ENCODE data around the gene MAX. TPM values are rescaled to one million over a fixed set of nuclear protein-coding genes. Genes with fewer than 3 reads are reported as not detected.

MAX gene
- polyA plus RNA-seq, 4 donors: 42.9 to 127 (median 71.0) TPM

- 84 to 97% (median 92%) methylated on average over 6 of the region's 6 CpGs for WGBS, 3 donors
- peak overlapping the region in 1 of 3 donors; percentile 96 for H3K27ac ChIP-seq (ENCODE audit: low read depth in 1 of 3, low read length in 2 of 3)
- no peaks in the 10 kb centered on the region for H3K27me3 ChIP-seq (ENCODE audit: control insufficient read depth in 3 of 3, insufficient read depth in 3 of 3, low read length in 3 of 3)
- peaks cover 12 to 29% (median 17%) of the 10 kb centered on the region in 3 donors for H3K4me1 ChIP-seq (ENCODE audit: control insufficient read depth in 3 of 3, insufficient read depth in 2 of 3, low read depth in 1 of 3, low read length in 2 of 3)
- H3K36me3 ChIP-seq (ENCODE audit: control insufficient read depth in 3 of 3, insufficient read depth in 2 of 3, low read depth in 1 of 3, low read length in 3 of 3): peaks cover 9 to 41% (median 20%) of the 10 kb centered on the region in 3 donors
- FAIRE-seq (no peak), DNase-seq (no peak)
- H3K9me3 ChIP-seq (ENCODE audit: control insufficient read depth in 2 of 2, insufficient read depth in 1 of 2, low read depth in 1 of 2, low read length in 1 of 2): peaks cover 0 to 30% of the 10 kb centered on the region in 2 donors
- no peak overlapping the region for H3K4me3 ChIP-seq (ENCODE audit: low read depth in 1 of 3, low read length in 3 of 3)
These were observed 17.5 kb downstream of the MAX start for GRCh38 chr14:65084554-65085505.

DNA sequence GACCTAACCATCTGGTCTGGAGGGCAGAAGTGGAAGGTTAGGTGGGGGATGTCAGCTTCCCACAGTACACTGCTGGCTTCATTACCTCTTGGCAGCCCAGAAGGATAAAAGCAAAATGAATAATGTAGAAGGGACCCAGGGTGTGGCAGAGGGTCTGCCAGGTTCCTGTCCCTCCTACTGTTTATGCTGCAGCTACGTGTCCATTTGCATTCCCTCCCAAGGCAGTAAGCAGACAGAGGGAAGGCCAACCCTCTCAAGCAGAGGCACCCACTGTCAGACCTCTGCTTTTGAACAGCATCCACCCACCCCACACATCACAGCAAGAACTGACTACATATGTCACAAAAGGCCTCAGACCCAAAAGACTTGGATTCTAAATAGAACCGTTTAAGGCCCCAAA is 19.4 kb downstream of the MAX start:
- Histone ChIP-seq H3K9me3 (ENCODE audit: control insufficient read depth in 2 of 2, insufficient read depth in 1 of 2, low read depth in 1 of 2, low read length in 1 of 2) (peaks cover 0 to 24% of the 10 kb centered on the region in 2 donors), H3K36me3 (ENCODE audit: control insufficient read depth in 3 of 3, insufficient read depth in 2 of 3, low read depth in 1 of 3, low read length in 3 of 3) (peaks cover 9 to 52% (median 11%) of the 10 kb centered on the region in 3 donors), H3K27me3 (ENCODE audit: control insufficient read depth in 3 of 3, insufficient read depth in 3 of 3, low read length in 3 of 3) (no peaks in the 10 kb centered on the region), H3K4me1 (ENCODE audit: control insufficient read depth in 3 of 3, insufficient read depth in 2 of 3, low read depth in 1 of 3, low read length in 2 of 3) (peaks cover 16 to 41% (median 24%) of the 10 kb centered on the region in 3 donors), H3K27ac (ENCODE audit: low read depth in 1 of 3, low read length in 2 of 3) (peak overlapping the region in 2 of 3 donors; percentile 35 to 96), H3K4me3 (ENCODE audit: low read depth in 1 of 3, low read length in 3 of 3) (no peak overlapping the region)
- 71 to 85% (median 80%) methylated on average over 2 of the region's 2 CpGs for WGBS, 3 donors
- FAIRE-seq: no peak
- no peak for DNase-seq

- H3K4me3 ChIP-seq (ENCODE audit: low read depth in 1 of 3, low read length in 3 of 3): no peak overlapping the region
- peaks cover 2 to 58% (median 22%) of the 10 kb centered on the region in 3 donors for H3K36me3 ChIP-seq (ENCODE audit: control insufficient read depth in 3 of 3, insufficient read depth in 2 of 3, low read depth in 1 of 3, low read length in 3 of 3)
- DNase-seq (peak; percentile 96 to 98), FAIRE-seq (no peak)
- H3K9me3 ChIP-seq (ENCODE audit: control insufficient read depth in 2 of 2, insufficient read depth in 1 of 2, low read depth in 1 of 2, low read length in 1 of 2): peaks cover 0 to 8% of the 10 kb centered on the region in 2 donors
- H3K27ac ChIP-seq (ENCODE audit: low read depth in 1 of 3, low read length in 2 of 3): peak overlapping the region; percentile 61 to 96 (median 70)
- WGBS, 3 donors: 23 to 46% (median 45%) methylated on average over 2 of the region's 2 CpGs
- H3K27me3 ChIP-seq (ENCODE audit: control insufficient read depth in 3 of 3, insufficient read depth in 3 of 3, low read length in 3 of 3): no peaks in the 10 kb centered on the region
- H3K4me1 ChIP-seq (ENCODE audit: control insufficient read depth in 3 of 3, insufficient read depth in 2 of 3, low read depth in 1 of 3, low read length in 2 of 3): peaks cover 16 to 41% (median 24%) of the 10 kb centered on the region in 3 donors
These were observed 21.2 kb downstream of the MAX start for GRCh38 chr14:65080960-65081747.

DNA sequence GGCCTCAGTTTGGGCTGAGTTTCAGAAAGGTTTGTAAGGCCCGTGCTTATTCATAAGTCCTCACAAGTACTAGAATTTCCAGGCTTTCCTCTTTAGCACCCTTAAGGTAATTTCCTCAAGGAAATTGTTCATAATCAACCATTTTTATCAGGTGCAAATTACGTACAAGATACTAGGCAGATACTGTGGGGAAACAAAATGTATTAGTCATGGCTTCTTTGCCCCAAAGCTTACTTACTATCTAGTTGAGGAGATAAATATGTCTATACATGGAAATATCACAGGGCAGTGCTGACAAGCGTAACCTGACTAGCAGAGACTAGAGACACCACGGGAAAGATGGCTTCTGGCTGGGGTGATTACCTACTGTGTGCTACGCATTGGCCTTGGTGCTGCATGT is 22.5 kb downstream of the MAX start:
- Histone ChIP-seq H3K36me3 (ENCODE audit: control insufficient read depth in 3 of 3, insufficient read depth in 2 of 3, low read depth in 1 of 3, low read length in 3 of 3) (peaks cover 2 to 64% (median 26%) of the 10 kb centered on the region in 3 donors), H3K27ac (ENCODE audit: low read depth in 1 of 3, low read length in 2 of 3) (peak overlapping the region; percentile 39 to 93 (median 55)), H3K27me3 (ENCODE audit: control insufficient read depth in 3 of 3, insufficient read depth in 3 of 3, low read length in 3 of 3) (no peaks in the 10 kb centered on the region), H3K4me3 (ENCODE audit: low read depth in 1 of 3, low read length in 3 of 3) (no peak overlapping the region), H3K4me1 (ENCODE audit: control insufficient read depth in 3 of 3, insufficient read depth in 2 of 3, low read depth in 1 of 3, low read length in 2 of 3) (peaks cover 16 to 41% (median 24%) of the 10 kb centered on the region in 3 donors), H3K9me3 (ENCODE audit: control insufficient read depth in 2 of 2, insufficient read depth in 1 of 2, low read depth in 1 of 2, low read length in 1 of 2) (no peaks in the 10 kb centered on the region)
- WGBS, 3 donors: 60 to 81% (median 77%) methylated on average over 5 of the region's 5 CpGs
- DNase-seq (no peak), FAIRE-seq (no peak)

GRCh38 chr14:65079201-65079600 is 23.1 kb downstream of the MAX start:
- Histone ChIP-seq H3K36me3 (ENCODE audit: control insufficient read depth in 3 of 3, insufficient read depth in 2 of 3, low read depth in 1 of 3, low read length in 3 of 3) (peaks cover 2 to 68% (median 26%) of the 10 kb centered on the region in 3 donors), H3K9me3 (ENCODE audit: control insufficient read depth in 2 of 2, insufficient read depth in 1 of 2, low read depth in 1 of 2, low read length in 1 of 2) (no peaks in the 10 kb centered on the region), H3K27me3 (ENCODE audit: control insufficient read depth in 3 of 3, insufficient read depth in 3 of 3, low read length in 3 of 3) (no peaks in the 10 kb centered on the region), H3K4me1 (ENCODE audit: control insufficient read depth in 3 of 3, insufficient read depth in 2 of 3, low read depth in 1 of 3, low read length in 2 of 3) (peaks cover 21 to 47% (median 29%) of the 10 kb centered on the region in 3 donors), H3K27ac (ENCODE audit: low read depth in 1 of 3, low read length in 2 of 3) (peak overlapping the region; percentile 39 to 93 (median 55)), H3K4me3 (ENCODE audit: low read depth in 1 of 3, low read length in 3 of 3) (no peak overlapping the region)
- no peak for FAIRE-seq
- DNase-seq: no peak
- WGBS, 3 donors: 79 to 89% (median 87%) methylated on average over 6 of the region's 6 CpGs

- Histone ChIP-seq H3K9me3 (ENCODE audit: control insufficient read depth in 2 of 2, insufficient read depth in 1 of 2, low read depth in 1 of 2, low read length in 1 of 2) (no peaks in the 10 kb centered on the region), H3K4me3 (ENCODE audit: low read depth in 1 of 3, low read length in 3 of 3) (no peak overlapping the region), H3K27me3 (ENCODE audit: control insufficient read depth in 3 of 3, insufficient read depth in 3 of 3, low read length in 3 of 3) (no peaks in the 10 kb centered on the region), H3K27ac (ENCODE audit: low read depth in 1 of 3, low read length in 2 of 3) (peak overlapping the region in 1 of 3 donors; percentile 9), H3K36me3 (ENCODE audit: control insufficient read depth in 3 of 3, insufficient read depth in 2 of 3, low read depth in 1 of 3, low read length in 3 of 3) (peaks cover 0 to 65% (median 24%) of the 10 kb centered on the region in 3 donors), H3K4me1 (ENCODE audit: control insufficient read depth in 3 of 3, insufficient read depth in 2 of 3, low read depth in 1 of 3, low read length in 2 of 3) (peaks cover 27 to 58% (median 38%) of the 10 kb centered on the region in 3 donors)
- WGBS, 3 donors: 96 to 98% (median 96%) methylated on average over 2 of the region's 2 CpGs
- no peak for FAIRE-seq
- DNase-seq: no peak
These were observed 25.0 kb downstream of the MAX start for GRCh38 chr14:65077318-65077717.

- no peak overlapping the region for H3K27ac ChIP-seq (ENCODE audit: low read depth in 1 of 3, low read length in 2 of 3)
- peaks cover 24 to 61% (median 26%) of the 10 kb centered on the region in 3 donors for H3K4me1 ChIP-seq (ENCODE audit: control insufficient read depth in 3 of 3, insufficient read depth in 2 of 3, low read depth in 1 of 3, low read length in 2 of 3)
- FAIRE-seq (no peak), DNase-seq (no peak)
- H3K27me3 ChIP-seq (ENCODE audit: control insufficient read depth in 3 of 3, insufficient read depth in 3 of 3, low read length in 3 of 3): no peaks in the 10 kb centered on the region
- WGBS, 3 donors: 87 to 97% (median 92%) methylated on average over 17 of the region's 17 CpGs
- H3K4me3 ChIP-seq (ENCODE audit: low read depth in 1 of 3, low read length in 3 of 3): no peak overlapping the region
- H3K36me3 ChIP-seq (ENCODE audit: control insufficient read depth in 3 of 3, insufficient read depth in 2 of 3, low read depth in 1 of 3, low read length in 3 of 3): peaks cover 0 to 67% (median 21%) of the 10 kb centered on the region in 3 donors
- H3K9me3 ChIP-seq (ENCODE audit: control insufficient read depth in 2 of 2, insufficient read depth in 1 of 2, low read depth in 1 of 2, low read length in 1 of 2): no peaks in the 10 kb centered on the region
These were observed 26.5 kb downstream of the MAX start for GRCh38 chr14:65075628-65076325.
